Fibroblast of lung (primary cell): ENCODE measurements around the gene SLC9A3. TPM values are rescaled to one million over a fixed set of nuclear protein-coding genes. Genes with fewer than 3 reads are reported as not detected.

Experiments used
- DNase-seq, 2 donors: peaks; one replicate each; pipeline versions ENCODE4 v3.0.0 to v3.0.0-alpha.2; 2010; ENCODE audit warnings: low read depth in 2 of 2
- H2AFZ ChIP-seq: 2 replicates; pipeline ENCODE4 v1.5.1; 2012; ENCODE audit warnings: low read length, control low read depth, inconsistent platforms
- H3K27ac ChIP-seq: 2 replicates; pipeline ENCODE4 v1.5.1; 2011; ENCODE audit warnings: low read length, control low read depth; ENCODE audit not compliant: insufficient read depth
- H3K27me3 ChIP-seq: 2 replicates; pipeline ENCODE4 v1.5.1; 2011; ENCODE audit warnings: mild to moderate bottlenecking, low read length; ENCODE audit not compliant: control insufficient read depth, insufficient read depth
- H3K36me3 ChIP-seq: 2 replicates; pipeline ENCODE4 v1.5.1; 2011; ENCODE audit warnings: low read length; ENCODE audit not compliant: control insufficient read depth, insufficient read depth
- H3K4me1 ChIP-seq: 2 replicates; pipeline ENCODE4 v1.5.1; 2011; ENCODE audit warnings: low read length; ENCODE audit not compliant: control insufficient read depth, insufficient read depth; ENCODE audit errors: extremely low read depth
- H3K4me2 ChIP-seq: 2 replicates; pipeline ENCODE4 v1.5.1; 2011; ENCODE audit warnings: low read length, control low read depth; ENCODE audit not compliant: insufficient read depth; ENCODE audit errors: extremely low read depth
- H3K4me3 ChIP-seq, 4 experiments: fragments of 200-600 bp in 1 of 4; sonication (generic) in 1 of 4; replicated peaks in 1 of 4; 2 replicates each; pipeline ENCODE4 v1.5.1; 2011 to 2016; ENCODE audit warnings: low read length in 4 of 4, low read depth in 3 of 4, mild to moderate bottlenecking in 3 of 4, control low read depth in 2 of 4, inconsistent platforms in 1 of 4, mixed read lengths in 1 of 4; ENCODE audit not compliant: insufficient read depth in 1 of 4; ENCODE audit errors: control extremely low read depth in 1 of 4
- H3K79me2 ChIP-seq: 2 replicates; pipeline ENCODE4 v1.5.1; 2012; ENCODE audit warnings: mild to moderate bottlenecking, low read length, inconsistent platforms; ENCODE audit not compliant: control insufficient read depth, insufficient read depth
- H3K9ac ChIP-seq: 2 replicates; pipeline ENCODE4 v1.5.1; 2011; ENCODE audit warnings: mild to moderate bottlenecking, low read length, control low read depth; ENCODE audit not compliant: insufficient read depth
- H3K9me3 ChIP-seq: 2 replicates; pipeline ENCODE4 v1.5.1; 2012; ENCODE audit warnings: low read depth, low read length; ENCODE audit not compliant: control insufficient read depth, insufficient read depth
- H4K20me1 ChIP-seq: 2 replicates; pipeline ENCODE4 v1.5.1; 2011; ENCODE audit warnings: low read length; ENCODE audit not compliant: control insufficient read depth, insufficient read depth; ENCODE audit errors: extremely low read depth
- CTCF ChIP-seq, 2 donors: IDR thresholded peaks in 1 of 2; conservative IDR thresholded peaks in 1 of 2; 1 replicate in 1 of 2; 2 replicates in 1 of 2; pipeline ENCODE4 v1.5.1; 2011 to 2012; ENCODE audit warnings: low read length in 2 of 2, control low read depth in 1 of 2, inconsistent platforms in 1 of 2, low read depth in 1 of 2, mild to moderate bottlenecking in 1 of 2
- EZH2 ChIP-seq: IDR thresholded peaks from 2 replicates; pipeline ENCODE4 v1.5.1; 2012; ENCODE audit warnings: low read length, control low read depth, mild to moderate bottlenecking; ENCODE audit errors: missing control alignments
- polyA plus RNA-seq, 2 donors: library from polyadenylated mRNA; depleted of rRNA in 1 of 2; stranded (reverse) in 1 of 2; unstranded in 1 of 2; fragments of >200 nt; gene quantifications; 2 replicates each; pipeline ENCODE4 v1.2.1, GENCODE V29; 2011 to 2012; ENCODE audit warnings: missing spikeins in 1 of 2
- total RNA-seq: library from RNA; depleted of rRNA; stranded (reverse); fragments of >200 nt; gene quantifications from 2 replicates; pipeline ENCODE4 v1.2.1, GENCODE V29; 2014

SLC9A3 gene
- total and polyA plus RNA-seq, 2 donors (not counting 1 experiment from before 2014, with no cell fraction given): 0.50 to 0.84 TPM

- Histone ChIP-seq H3K4me1 (no peaks in the 10 kb centered on the region), H3K27ac (no peak overlapping the region), H3K4me2 (no peak overlapping the region), H3K9ac (no peak overlapping the region), H4K20me1 (no peaks in the 10 kb centered on the region), H3K36me3 (no peaks in the 10 kb centered on the region), H2AFZ (no peak overlapping the region), H3K4me3 (no peak overlapping the region), H3K79me2 (no peaks in the 10 kb centered on the region), H3K9me3 (no peaks in the 10 kb centered on the region), H3K27me3 (peaks cover 8% of the 10 kb centered on the region)
- DNase-seq: no peak
- TF ChIP-seq EZH2: no peak
- TF ChIP-seq CTCF (conservative IDR thresholded peaks at IDR 0.05 in 1 of 2, IDR thresholded peaks at IDR 0.05 in 1 of 2; ENCODE audit: low read depth in 1 of 2, low read length in 2 of 2): no peak
Observed at GRCh38 chr5:515273-515836, 8.9 kb downstream of the SLC9A3 start.

GRCh38 chr5:514673-515072 lies 9.6 kb downstream of the SLC9A3 start:
- Histone ChIP-seq H3K27ac (no peak overlapping the region), H3K79me2 (no peaks in the 10 kb centered on the region), H3K4me3 (no peak overlapping the region), H3K9me3 (no peaks in the 10 kb centered on the region), H3K36me3 (no peaks in the 10 kb centered on the region), H4K20me1 (no peaks in the 10 kb centered on the region), H3K4me1 (no peaks in the 10 kb centered on the region), H3K9ac (no peak overlapping the region), H3K27me3 (peaks cover 10% of the 10 kb centered on the region), H3K4me2 (no peak overlapping the region), H2AFZ (no peak overlapping the region)
- TF ChIP-seq CTCF (conservative IDR thresholded peaks at IDR 0.05 in 1 of 2, IDR thresholded peaks at IDR 0.05 in 1 of 2; ENCODE audit: low read depth in 1 of 2, low read length in 2 of 2): no peak
- DNase-seq: no peak

- H3K36me3 ChIP-seq: no peaks in the 10 kb centered on the region
- no peaks in the 10 kb centered on the region for H3K79me2 ChIP-seq
- TF ChIP-seq CTCF (conservative IDR thresholded peaks at IDR 0.05 in 1 of 2, IDR thresholded peaks at IDR 0.05 in 1 of 2; ENCODE audit: low read depth in 1 of 2, low read length in 2 of 2) (no peak), EZH2 (no peak)
- no peaks in the 10 kb centered on the region for H4K20me1 ChIP-seq
- H3K4me3 ChIP-seq: no peak overlapping the region
- no peak for DNase-seq
- H2AFZ ChIP-seq: no peak overlapping the region
- no peak overlapping the region for H3K27ac ChIP-seq
- no peaks in the 10 kb centered on the region for H3K4me1 ChIP-seq
- no peak overlapping the region for H3K9ac ChIP-seq
- no peak overlapping the region for H3K4me2 ChIP-seq
- peaks cover 12% of the 10 kb centered on the region for H3K27me3 ChIP-seq
- no peaks in the 10 kb centered on the region for H3K9me3 ChIP-seq
Observed at GRCh38 chr5:514101-514485, 10.2 kb downstream of the SLC9A3 start.
